H1 (cell line): ENCODE results near the gene ARPC2. TPM values are rescaled to one million over a fixed set of nuclear protein-coding genes. Genes with fewer than 3 reads are reported as not detected.

Experiments used
- CHD7 ChIP-seq: fragments of 300-600 bp; sonication (generic); IDR thresholded peaks from 2 replicates; pipeline ENCODE4 v1.7.1; 2012; ENCODE audit warnings: low read length, moderate library complexity, mild to moderate bottlenecking, inconsistent platforms; ENCODE audit not compliant: insufficient replicate concordance
- GABPA ChIP-seq: IDR thresholded peaks from 2 replicates; pipeline ENCODE4 v1.6.1; 2011; ENCODE audit warnings: mild to moderate bottlenecking, low read length, moderate library complexity, borderline replicate concordance; ENCODE audit not compliant: insufficient read depth
- GTF2F1 ChIP-seq: IDR thresholded peaks from 2 replicates; pipeline ENCODE4 v1.6.1; 2012; ENCODE audit warnings: low read depth, low read length, improper control_type of control experiment, borderline replicate concordance
- HDAC2 ChIP-seq, 2 experiments: fragments of 300-600 bp in 1 of 2; sonication (generic) in 1 of 2; IDR thresholded peaks; 2 replicates each; pipeline ENCODE4 v1.6.1; 2011 to 2012; ENCODE audit warnings: low read depth in 2 of 2, low read length in 2 of 2, mild to moderate bottlenecking in 2 of 2, moderate library complexity in 2 of 2, borderline replicate concordance in 1 of 2, inconsistent platforms in 1 of 2
- SAP30 ChIP-seq: fragments of 300-600 bp; sonication (generic); IDR thresholded peaks from 2 replicates; pipeline ENCODE4 v1.7.1; 2012; ENCODE audit warnings: low read length, moderate library complexity, mild to moderate bottlenecking, inconsistent platforms; ENCODE audit not compliant: insufficient read depth, insufficient replicate concordance
- USF2 ChIP-seq: IDR thresholded peaks from 2 replicates; pipeline ENCODE4 v1.6.1; 2011; ENCODE audit warnings: low read length, improper control_type of control experiment
- YY1 ChIP-seq: IDR thresholded peaks from 2 replicates; pipeline ENCODE4 v1.6.1; 2011; ENCODE audit warnings: low read depth, mild to moderate bottlenecking, low read length
- polyA plus RNA-seq, 7 experiments: library from polyadenylated mRNA; depleted of rRNA in 3 of 7; stranded (reverse) in 5 of 7; unstranded in 2 of 7; fragments of >200 nt in 5 of 7; fragments of 200-250 nt in 2 of 7; gene quantifications; 1 replicate in 5 of 7; 2 replicates in 1 of 7; 4 replicates in 1 of 7; pipeline versions ENCODE4 v1.2.1 to v1.2.3, GENCODE V29; 2011 to 2013; ENCODE audit warnings: missing spikeins in 2 of 7, mixed read lengths in 2 of 7
- total RNA-seq: library from RNA; stranded (reverse); fragmentation: NEBNext Ultra II Directional; extraction: Animal tissue kit (Norgen Biotek cat#: 25700); gene quantifications from 2 replicates; pipeline ENCODE4 v1.2.1, GENCODE V29; 2021

The ARPC2 gene
- total and polyA plus RNA-seq, 2 of the 8 experiments (the other 6 are each of a cell fraction or from before 2014, with no cell fraction given) = 174 to 195 TPM

- TF ChIP-seq CHD7 (no peak), SAP30 (no peak), YY1 (no peak), USF2 (no peak), GTF2F1 (no peak), HDAC2 (IDR thresholded peaks at IDR 0.05; ENCODE audit: borderline replicate concordance in 1 of 2, low read depth in 2 of 2, low read length in 2 of 2) (no peak), GABPA (no peak)
- TF ChIP-seq, all 59 proteins: peak for 0
Observed at GRCh38 chr2:218244204-218244603, 27.2 kb downstream of the ARPC2 start (continued).
